MM.1S (cell line): ENCODE results near the gene ICAM3.

Source experiments
- DNase-seq: peaks from one replicate; pipeline ENCODE4 v3.0.0-alpha.2; 2015
- H2AFZ ChIP-seq: fragments of 300-600 bp; sonication (generic); 2 replicates; pipeline ENCODE4 v1.6.0; 2016; ENCODE audit warnings: antibody characterized with exemption, low read length
- H3F3A ChIP-seq: fragments of 300-600 bp; sonication (generic); 2 replicates; pipeline ENCODE4 v1.6.1; 2016; ENCODE audit warnings: mild to moderate bottlenecking, antibody characterized with exemption, low read length, moderate library complexity, mixed read lengths; ENCODE audit not compliant: insufficient read depth
- H3K27ac ChIP-seq: fragments of 300-600 bp; sonication (generic); 2 replicates; pipeline ENCODE4 v1.5.1; 2016; ENCODE audit warnings: mild to moderate bottlenecking, low read length
- H3K27me3 ChIP-seq: fragments of 300-600 bp; sonication (generic); replicated peaks from 2 replicates; pipeline ENCODE4 v1.6.0; 2016; ENCODE audit warnings: low read length; ENCODE audit not compliant: insufficient read depth
- H3K36me3 ChIP-seq: fragments of 300-600 bp; sonication (generic); replicated peaks from 2 replicates; pipeline ENCODE4 v1.6.1; 2016; ENCODE audit warnings: mild to moderate bottlenecking, low read length, mixed read lengths; ENCODE audit not compliant: insufficient read depth
- H3K4me1 ChIP-seq: fragments of 300-600 bp; sonication (generic); 2 replicates; pipeline ENCODE4 v1.6.1; 2016; ENCODE audit warnings: low read length, mixed read lengths
- H3K4me2 ChIP-seq: fragments of 300-600 bp; sonication (generic); 2 replicates; pipeline ENCODE4 v1.6.0; 2016; ENCODE audit warnings: low read depth, low read length
- H3K4me3 ChIP-seq: fragments of 300-600 bp; sonication (generic); 2 replicates; pipeline ENCODE4 v1.5.1; 2016; ENCODE audit warnings: low read length, mixed read lengths
- H3K79me2 ChIP-seq: fragments of 300-600 bp; sonication (generic); 2 replicates; pipeline ENCODE4 v1.6.1; 2016; ENCODE audit warnings: mixed run types, low read length, mixed read lengths
- H3K9ac ChIP-seq: fragments of 300-600 bp; sonication (generic); 2 replicates; pipeline ENCODE4 v1.6.1; 2016; ENCODE audit warnings: low read length, mixed read lengths
- H3K9me2 ChIP-seq: fragments of 300-600 bp; sonication (generic); replicated peaks from 2 replicates; pipeline ENCODE4 v1.6.1; 2016; ENCODE audit warnings: mild to moderate bottlenecking, low read length, mixed read lengths; ENCODE audit not compliant: insufficient read depth
- H3K9me3 ChIP-seq: fragments of 300-600 bp; sonication (generic); replicated peaks from 2 replicates; pipeline ENCODE4 v1.6.1; 2016; ENCODE audit warnings: mild to moderate bottlenecking, low read length, mixed read lengths; ENCODE audit not compliant: insufficient read depth
- H4K20me1 ChIP-seq: fragments of 300-600 bp; sonication (generic); 2 replicates; pipeline ENCODE4 v1.6.1; 2016; ENCODE audit warnings: mild to moderate bottlenecking, low read length, moderate library complexity, mixed read lengths; ENCODE audit not compliant: insufficient read depth
- CTCF ChIP-seq: fragments of 300-600 bp; sonication (generic); IDR thresholded peaks from 2 replicates; pipeline ENCODE4 v1.5.1; 2016; ENCODE audit warnings: antibody characterized with exemption, low read length, mixed read lengths
- EZH2 ChIP-seq: fragments of 300-600 bp; sonication (generic); optimal IDR thresholded peaks from 2 replicates; pipeline ENCODE3; 2017; ENCODE audit warnings: low read depth, mild to moderate bottlenecking, antibody characterized with exemption, low read length, mixed read lengths
- EZH2phosphoT487 ChIP-seq: fragments of 300-600 bp; sonication (generic); IDR thresholded peaks from 2 replicates; pipeline ENCODE4 v1.6.1; 2018; ENCODE audit warnings: antibody characterized with exemption, low read length

The ICAM3 gene

GRCh38 chr19:10290357-10290875, 49.0 kb downstream of the ICAM3 start:
- Histone ChIP-seq H3K9me3 (no peaks in the 10 kb centered on the region), H3K79me2 (no peaks in the 10 kb centered on the region), H4K20me1 (no peaks in the 10 kb centered on the region), H3K4me1 (peaks cover 36% of the 10 kb centered on the region), H3K4me3 (peak overlapping the region; percentile 55), H3K9me2 (no peaks in the 10 kb centered on the region), H3K4me2 (peak overlapping the region; percentile 92), H3F3A (peaks cover 11% of the 10 kb centered on the region; the same call in 1 of the 2 replicates), H3K27me3 (peaks cover 29% of the 10 kb centered on the region), H3K9ac (no peak overlapping the region), H3K36me3 (no peaks in the 10 kb centered on the region), H2AFZ (peak overlapping the region; percentile 73; the same call in 1 of the 2 replicates), H3K27ac (no peak overlapping the region)
- TF ChIP-seq CTCF (no peak), EZH2 (no peak), EZH2phosphoT487 (no peak)
- DNase-seq: no peak

- no peaks in the 10 kb centered on the region for H3K36me3 ChIP-seq
- H3K9ac ChIP-seq: peak within 1 kb of the TSS; percentile 9; the same call in 1 of the 2 replicates
- no peaks in the 10 kb centered on the region for H4K20me1 ChIP-seq
These were observed 49.5 kb downstream of the ICAM3 start, which contains the start of gene ICAM5 for GRCh38 chr19:10289836-10290356. ICAM5 (plus strand) TSS chr19:10289952; CDS start chr19:10290044, 92 bp downstream.

DNA sequence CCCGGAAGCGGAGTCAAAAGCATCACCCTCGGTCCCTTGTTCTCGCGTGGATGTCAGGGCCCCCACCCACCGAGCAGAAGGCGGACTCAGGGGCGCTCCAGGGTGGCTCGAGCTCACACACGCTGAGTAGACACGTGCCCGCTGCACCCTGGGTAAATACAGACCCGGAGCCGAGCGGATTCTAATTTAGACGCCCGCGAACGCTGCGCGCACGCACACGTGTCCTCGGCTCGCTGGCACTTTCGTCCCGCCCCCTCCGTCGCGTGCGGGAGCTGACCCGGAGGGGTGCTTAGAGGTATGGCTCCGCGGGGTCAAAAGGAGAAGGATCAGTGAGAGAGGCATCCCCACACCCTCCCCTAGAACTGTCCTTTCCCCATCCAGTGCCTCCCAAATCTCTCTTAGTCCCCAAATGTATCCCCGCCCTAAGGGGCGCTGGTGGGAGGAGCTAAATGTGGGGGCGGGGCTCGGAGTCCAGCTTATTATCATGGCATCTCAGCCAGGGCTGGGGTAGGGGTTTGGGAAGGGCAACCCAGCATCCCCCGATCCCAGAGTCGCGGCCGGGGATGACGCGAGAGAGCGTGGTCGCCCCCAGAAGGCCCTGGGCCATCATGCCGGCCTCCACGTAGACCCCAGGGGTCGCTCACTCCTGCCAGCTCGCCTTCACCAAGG, 50.1 kb downstream of the ICAM3 start:
- no peaks in the 10 kb centered on the region for H3K9me3 ChIP-seq
- no peak overlapping the region for H3K27ac ChIP-seq

More at GRCh38 chr19:10289836-10290356, 49.5 kb downstream of the ICAM3 start, which contains the start of gene ICAM5:
- no peak for DNase-seq
- Histone ChIP-seq H3K27ac (no peak within 1 kb of the TSS), H3K79me2 (no peaks in the 10 kb centered on the region), H3K4me1 (peaks cover 32% of the 10 kb centered on the region), H3K4me2 (peak within 1 kb of the TSS; percentile 92), H3K27me3 (peaks cover 29% of the 10 kb centered on the region), H3K9me2 (no peaks in the 10 kb centered on the region), H3K4me3 (peak within 1 kb of the TSS; percentile 55), H3K9me3 (no peaks in the 10 kb centered on the region), H3F3A (peaks cover 11% of the 10 kb centered on the region; the same call in 1 of the 2 replicates), H2AFZ (peak within 1 kb of the TSS; percentile 78)
- TF ChIP-seq CTCF (no peak), EZH2 (no peak), EZH2phosphoT487 (no peak)

More for the DNA sequence above, 50.1 kb downstream of the ICAM3 start:
- peak overlapping the region; percentile 55 for H3K4me3 ChIP-seq
- H3K4me1 ChIP-seq: peaks cover 32% of the 10 kb centered on the region
- TF ChIP-seq EZH2phosphoT487: no peak
- TF ChIP-seq CTCF: no peak
- TF ChIP-seq EZH2: no peak
- H3K9ac ChIP-seq: peak overlapping the region; percentile 9; the same call in 1 of the 2 replicates
- peaks cover 29% of the 10 kb centered on the region for H3K27me3 ChIP-seq
- H3F3A ChIP-seq: peaks cover 11% of the 10 kb centered on the region; the same call in 1 of the 2 replicates
- H3K9me2 ChIP-seq: no peaks in the 10 kb centered on the region
- H3K4me2 ChIP-seq: peak overlapping the region; percentile 92
- H3K79me2 ChIP-seq: no peaks in the 10 kb centered on the region
- DNase-seq: peak; percentile 83
- no peaks in the 10 kb centered on the region for H4K20me1 ChIP-seq
- H2AFZ ChIP-seq: peak overlapping the region; percentile 78
- no peaks in the 10 kb centered on the region for H3K36me3 ChIP-seq
